ENCODE data around the gene TYW1. TPM values are rescaled to one million over a fixed set of nuclear protein-coding genes. Genes with fewer than 3 reads are reported as not detected.

The TYW1 gene
- total and polyA plus RNA-seq, 2 of the 4 experiments (the other 2 are of a cell fraction), result 10.7 to 23.7 TPM

DNA sequence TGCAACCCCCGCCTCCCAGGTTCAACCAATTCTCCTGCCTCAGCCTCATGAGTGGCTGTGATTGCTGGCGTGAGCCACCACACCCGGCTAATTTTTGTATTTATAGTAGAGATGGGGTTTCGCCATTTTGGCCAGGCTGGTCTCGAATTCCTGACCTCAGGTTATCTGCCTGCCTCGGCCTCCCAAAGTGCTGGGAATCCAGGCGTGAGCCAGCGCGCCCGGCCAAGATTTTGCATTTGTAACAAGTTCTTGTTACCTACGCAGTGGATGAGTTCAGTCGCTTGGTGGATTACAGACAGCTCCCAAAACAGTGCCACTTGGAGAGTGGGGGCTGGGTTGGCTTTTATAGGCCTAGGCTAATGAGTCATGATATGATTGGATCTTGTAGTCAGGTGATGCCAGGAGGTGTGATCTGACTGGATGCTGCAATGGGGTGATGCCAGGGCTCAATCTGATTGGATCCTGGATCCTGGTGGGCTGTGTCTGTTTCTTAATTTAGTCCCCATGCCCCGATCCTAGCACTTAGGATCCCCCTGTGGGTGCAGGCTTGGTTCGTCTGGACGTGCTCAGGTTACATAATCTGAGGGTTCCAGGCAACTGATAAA is 21.5 kb upstream of the TYW1 start:
- Histone ChIP-seq H3K9me1 (ENCODE audit: insufficient read depth, low read length) (no peaks in the 10 kb centered on the region), H3K14ac (replicated peaks; ENCODE audit: low read depth, low read length) (no peak overlapping the region), H3K9ac (ENCODE audit: low read depth, low read length) (no peak overlapping the region), H3K23ac (ENCODE audit: low read depth, low read length) (no peak overlapping the region), H3K4me2 (ENCODE audit: low read depth, low read length) (no peak overlapping the region), H4K20me1 (ENCODE audit: insufficient read depth, low read length) (no peaks in the 10 kb centered on the region), H3K4ac (ENCODE audit: low read depth, low read length) (no peak overlapping the region), H3K36me3 (ENCODE audit: control insufficient read depth, insufficient read depth, low read length) (no peaks in the 10 kb centered on the region), H3K9me3 (ENCODE audit: control insufficient read depth, insufficient read depth, low read length) (peaks cover 1% of the 10 kb centered on the region; the same call in 1 of the 2 replicates), H2BK15ac (ENCODE audit: low read depth, low read length) (no peak overlapping the region), H3K4me3 (ENCODE audit: insufficient read depth, low read depth, low read length) (no peak overlapping the region), H3K27ac (ENCODE audit: insufficient read depth, low read length) (no peak overlapping the region), H2BK120ac (ENCODE audit: low read depth, low read length) (no peak overlapping the region), H3K4me1 (ENCODE audit: control insufficient read depth, insufficient read depth, low read length) (peaks cover 2% of the 10 kb centered on the region; the same call in 1 of the 2 replicates), H2AK5ac (ENCODE audit: low read depth, low read length) (no peak overlapping the region), H2BK20ac (ENCODE audit: low read depth, low read length) (no peak overlapping the region), H3K79me1 (ENCODE audit: low read depth in 1 of 2, low read length in 2 of 2) (no peaks in the 10 kb centered on the region), H4K91ac (ENCODE audit: insufficient read depth, low read depth, low read length) (no peak overlapping the region), H3K18ac (ENCODE audit: low read depth, low read length) (no peak overlapping the region), H2BK5ac (ENCODE audit: low read depth, low read length, poor library complexity, severe bottlenecking) (no peak overlapping the region), H3K27me3 (ENCODE audit: control insufficient read depth, insufficient read depth, low read length) (no peaks in the 10 kb centered on the region), H4K8ac (ENCODE audit: low read depth in 2 of 2, low read length in 2 of 2) (no peak overlapping the region), H3K56ac (ENCODE audit: extremely low read depth, insufficient read depth, low read length) (no peak overlapping the region), H2AK9ac (replicated peaks; ENCODE audit: low read depth, low read length, poor library complexity) (no peak overlapping the region), H4K5ac (ENCODE audit: low read depth, low read length) (no peak overlapping the region), H2AFZ (replicated peaks; ENCODE audit: low read length, poor library complexity) (no peak overlapping the region)
- intact Hi-C loops (cut with micrococcal nuclease) (loop anchor here (10.0 kb wide), 1 partner anchor 50 kb away; the partner anchor contains the start of gene TMEM248), in situ Hi-C loops (cut with MboI; ENCODE audit: low sequenced_read_pairs) (loop anchor here (25.0 kb wide), 1 partner anchor 413 kb away; no protein-coding TSS in a partner anchor), dilution Hi-C loops (cut with HindIII; ENCODE audit: low sequenced_read_pairs, unreplicated experiment) (no loop called here)
- no TSS peak for BruUV-seq (replicated peaks)
- ATAC-seq (ENCODE audit: low read depth), result no peak
- no peak for DNase-seq
- TF ChIP-seq CEBPB (IDR thresholded peaks at IDR 0.05; ENCODE audit: low read depth, low read length), result no peak
- no peak for TF ChIP-seq MAFK (IDR thresholded peaks at IDR 0.05; ENCODE audit: low read depth, low read length)
- TF ChIP-seq SMC3 (IDR thresholded peaks at IDR 0.05; ENCODE audit: low read depth, low read length), result no peak
- no peak for TF ChIP-seq MAZ (IDR thresholded peaks at IDR 0.05; ENCODE audit: borderline replicate concordance, low read depth, low read length)
- TF ChIP-seq RCOR1 (IDR thresholded peaks at IDR 0.05; ENCODE audit: insufficient replicate concordance, low read length), result no peak
- TF ChIP-seq, protein P1, sequence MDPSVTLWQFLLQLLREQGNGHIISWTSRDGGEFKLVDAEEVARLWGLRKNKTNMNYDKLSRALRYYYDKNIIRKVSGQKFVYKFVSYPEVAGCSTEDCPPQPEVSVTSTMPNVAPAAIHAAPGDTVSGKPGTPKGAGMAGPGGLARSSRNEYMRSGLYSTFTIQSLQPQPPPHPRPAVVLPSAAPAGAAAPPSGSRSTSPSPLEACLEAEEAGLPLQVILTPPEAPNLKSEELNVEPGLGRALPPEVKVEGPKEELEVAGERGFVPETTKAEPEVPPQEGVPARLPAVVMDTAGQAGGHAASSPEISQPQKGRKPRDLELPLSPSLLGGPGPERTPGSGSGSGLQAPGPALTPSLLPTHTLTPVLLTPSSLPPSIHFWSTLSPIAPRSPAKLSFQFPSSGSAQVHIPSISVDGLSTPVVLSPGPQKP (IDR thresholded peaks at IDR 0.05; ENCODE audit: borderline replicate concordance, low read depth, low read length), result no peak
- TF ChIP-seq CHD1 (IDR thresholded peaks at IDR 0.05; ENCODE audit: low read depth, low read length), result no peak
- TF ChIP-seq, protein P2, sequence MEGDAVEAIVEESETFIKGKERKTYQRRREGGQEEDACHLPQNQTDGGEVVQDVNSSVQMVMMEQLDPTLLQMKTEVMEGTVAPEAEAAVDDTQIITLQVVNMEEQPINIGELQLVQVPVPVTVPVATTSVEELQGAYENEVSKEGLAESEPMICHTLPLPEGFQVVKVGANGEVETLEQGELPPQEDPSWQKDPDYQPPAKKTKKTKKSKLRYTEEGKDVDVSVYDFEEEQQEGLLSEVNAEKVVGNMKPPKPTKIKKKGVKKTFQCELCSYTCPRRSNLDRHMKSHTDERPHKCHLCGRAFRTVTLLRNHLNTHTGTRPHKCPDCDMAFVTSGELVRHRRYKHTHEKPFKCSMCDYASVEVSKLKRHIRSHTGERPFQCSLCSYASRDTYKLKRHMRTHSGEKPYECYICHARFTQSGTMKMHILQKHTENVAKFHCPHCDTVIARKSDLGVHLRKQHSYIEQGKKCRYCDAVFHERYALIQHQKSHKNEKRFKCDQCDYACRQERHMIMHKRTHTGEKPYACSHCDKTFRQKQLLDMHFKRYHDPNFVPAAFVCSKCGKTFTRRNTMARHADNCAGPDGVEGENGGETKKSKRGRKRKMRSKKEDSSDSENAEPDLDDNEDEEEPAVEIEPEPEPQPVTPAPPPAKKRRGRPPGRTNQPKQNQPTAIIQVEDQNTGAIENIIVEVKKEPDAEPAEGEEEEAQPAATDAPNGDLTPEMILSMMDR (conservative IDR thresholded peaks at IDR 0.05; ENCODE audit: low read depth, low read length), result no peak
- no peak for TF ChIP-seq NFE2L2 (IDR thresholded peaks at IDR 0.05; ENCODE audit: low read depth, low read length)
- TF ChIP-seq MXI1 (IDR thresholded peaks at IDR 0.05; ENCODE audit: borderline replicate concordance, low read depth, low read length), result no peak
- TF ChIP-seq FOS (IDR thresholded peaks at IDR 0.05; ENCODE audit: low read depth, low read length), result no peak
- TF ChIP-seq POLR2A (IDR thresholded peaks at IDR 0.05; ENCODE audit: low read depth, low read length), result no peak
- TF ChIP-seq RAD21 (IDR thresholded peaks at IDR 0.05; ENCODE audit: low read length), result no peak
- TF ChIP-seq RFX5 (IDR thresholded peaks at IDR 0.05; ENCODE audit: low read depth, low read length), result no peak
- no peak; the same call in 1 of the 2 replicates for TF ChIP-seq USF2 (IDR thresholded peaks at IDR 0.05; ENCODE audit: low read depth, low read length)
- TF ChIP-seq BHLHE40 (IDR thresholded peaks at IDR 0.05; ENCODE audit: low read depth, low read length), result no peak
- WGBS, 2 experiments (ENCODE audit: extremely low coverage in 2 of 2, insufficient read length in 1 of 2), result 79% methylated on average over 10 of the region's 15 CpGs; no CpG with 5 or more reads in 1 of the 2 experiments
- ChIA-PET POLR2A (ENCODE audit: unreplicated experiment) (no interaction called here), CTCF (no interaction called here)
